Fibroblast of upper back skin (primary cell): ENCODE results near the gene DSCAML1.

ENCODE experiments used
- DNase-seq: peaks from one replicate; pipeline ENCODE4 v3.0.0-alpha.2; 2013

Gene DSCAML1

GRCh38 chr11:117654281-117655255, 142.4 kb downstream of the DSCAML1 start:
- no peak for DNase-seq

DNA sequence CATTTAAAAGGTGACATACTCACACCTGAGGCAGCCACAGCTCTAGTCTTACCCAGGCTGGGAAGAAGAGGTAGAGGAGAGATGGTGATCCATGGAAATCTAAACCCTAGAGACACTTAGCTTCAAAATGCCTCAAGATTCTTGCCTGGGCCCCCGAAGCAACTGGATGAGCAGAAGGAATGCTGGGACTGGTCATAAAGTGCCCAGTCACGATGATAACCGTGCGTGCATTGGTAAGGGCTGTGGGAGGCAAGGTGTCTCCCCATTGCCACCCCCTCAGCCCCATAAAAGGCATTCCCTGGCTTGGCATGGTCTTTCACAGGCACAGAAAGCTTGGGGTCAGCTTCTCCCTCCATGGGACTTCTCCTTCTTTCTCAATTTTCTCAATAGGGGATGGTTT, 144.5 kb downstream of the DSCAML1 start:
- no peak for DNase-seq

GRCh38 chr11:117649296-117650055, 147.5 kb downstream of the DSCAML1 start:
- no peak for DNase-seq

DNA sequence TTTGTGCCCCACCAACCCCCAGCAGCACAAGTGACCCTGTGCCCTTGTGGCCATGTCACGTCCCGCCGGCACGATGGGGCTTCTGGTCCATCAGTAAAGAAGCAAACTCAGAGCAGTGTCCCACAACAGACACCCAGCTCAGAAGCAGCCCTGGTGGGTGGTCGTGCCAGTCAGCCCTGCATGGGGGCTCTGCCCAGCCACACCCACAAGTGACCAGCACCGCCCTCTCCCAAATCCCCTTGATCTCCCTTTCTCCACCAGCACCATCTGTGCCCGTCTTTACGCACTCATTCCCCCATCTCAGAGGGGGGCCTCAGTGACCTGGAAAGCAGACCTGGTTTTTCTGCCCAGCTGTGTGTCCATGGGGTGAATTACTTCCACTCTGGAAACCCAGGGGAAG, 149.1 kb downstream of the DSCAML1 start:
- no peak for DNase-seq

DNA sequence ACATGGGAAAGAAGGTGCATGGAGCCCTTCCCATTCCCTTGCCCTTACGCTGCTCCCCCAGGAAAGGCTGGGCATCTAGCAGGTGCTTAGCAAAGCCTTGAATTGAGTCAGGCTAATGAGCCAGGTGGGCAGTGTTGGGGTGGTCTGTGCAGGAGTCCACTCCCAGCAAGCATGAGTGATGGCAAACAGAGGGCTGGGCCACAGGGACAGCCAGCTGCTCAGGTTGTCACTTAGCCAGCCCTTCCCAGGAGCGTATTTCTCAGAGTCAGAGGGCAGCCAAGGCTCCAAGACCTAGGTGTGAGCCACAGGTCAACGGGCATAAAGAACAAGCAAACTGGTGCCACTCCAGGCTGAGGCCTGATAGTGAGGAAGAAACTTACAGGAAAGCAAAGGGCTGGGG, 149.8 kb downstream of the DSCAML1 start:
- DNase-seq = no peak

GRCh38 chr11:117646411-117646810, 150.6 kb downstream of the DSCAML1 start:
- DNase-seq = no peak

DNA sequence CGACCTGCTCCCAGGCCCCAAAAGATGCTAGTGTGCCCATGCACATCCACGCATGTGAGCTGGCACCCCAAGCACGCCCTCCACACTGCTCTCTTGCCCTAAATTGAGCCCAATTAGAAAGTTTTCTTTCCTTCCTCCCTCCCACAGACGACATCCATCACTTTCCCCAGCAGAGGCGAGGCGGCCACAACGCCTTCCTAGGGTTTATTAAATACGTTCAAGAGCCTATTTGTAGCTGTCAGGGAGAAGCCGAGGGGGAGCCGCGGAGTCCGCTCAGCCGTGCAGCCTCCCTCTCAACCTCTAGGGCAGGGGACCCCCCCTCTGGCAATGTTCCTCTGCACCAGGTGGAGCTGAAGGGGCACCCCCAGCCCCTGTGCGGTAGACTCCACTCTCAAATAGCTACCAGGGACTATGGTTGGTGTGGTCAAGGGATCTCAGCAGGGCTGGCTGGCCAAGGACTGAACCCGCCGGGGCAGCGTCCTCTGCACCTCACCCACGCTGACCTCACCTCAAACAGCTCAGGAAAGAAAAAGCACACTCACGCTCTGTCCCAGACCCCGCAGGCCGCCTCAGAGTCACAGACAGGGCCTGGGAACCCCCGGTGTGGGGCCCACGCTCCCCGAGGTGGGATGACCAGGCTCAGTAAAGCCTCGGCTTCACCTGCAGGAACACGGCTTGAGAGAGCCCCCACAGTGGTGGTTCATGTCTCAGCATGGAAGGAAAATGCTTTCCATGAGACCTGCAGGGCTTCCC, 152.4 kb downstream of the DSCAML1 start:
- DNase-seq = no peak

DNA sequence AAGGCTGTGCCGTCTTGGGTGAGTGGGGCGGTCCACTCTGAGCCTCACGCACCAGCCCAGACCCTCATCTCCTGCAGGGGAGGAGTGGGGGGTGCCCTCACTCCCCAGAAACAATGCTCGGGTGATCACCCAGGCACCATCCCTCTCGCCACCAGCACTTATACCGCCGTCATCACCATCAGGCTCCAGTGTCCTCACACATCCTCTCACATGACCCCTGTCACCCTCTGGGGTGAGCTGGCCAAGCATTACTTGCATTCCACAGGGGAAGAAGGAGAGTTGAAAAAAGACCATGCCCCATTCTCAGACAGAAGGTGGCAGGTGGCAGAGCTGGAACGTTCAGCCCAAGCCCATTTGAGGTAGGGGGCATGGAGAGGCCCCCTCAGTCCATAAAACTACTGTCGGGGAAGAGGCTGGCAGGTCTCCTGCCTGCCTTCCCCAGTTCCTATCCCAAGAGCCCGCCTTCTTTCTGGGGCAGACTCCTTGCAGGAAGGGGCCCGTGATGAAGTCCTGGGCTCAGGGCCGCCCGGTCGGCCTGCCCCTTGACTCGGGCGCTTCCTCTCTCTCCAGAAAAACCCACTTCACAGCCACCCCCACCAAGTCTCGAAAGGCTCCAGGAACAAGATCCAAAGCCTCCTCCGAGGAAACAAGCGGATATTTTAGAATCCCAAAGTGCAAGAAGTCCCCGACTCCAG, 153.3 kb downstream of the DSCAML1 start:
- no peak for DNase-seq

DNA sequence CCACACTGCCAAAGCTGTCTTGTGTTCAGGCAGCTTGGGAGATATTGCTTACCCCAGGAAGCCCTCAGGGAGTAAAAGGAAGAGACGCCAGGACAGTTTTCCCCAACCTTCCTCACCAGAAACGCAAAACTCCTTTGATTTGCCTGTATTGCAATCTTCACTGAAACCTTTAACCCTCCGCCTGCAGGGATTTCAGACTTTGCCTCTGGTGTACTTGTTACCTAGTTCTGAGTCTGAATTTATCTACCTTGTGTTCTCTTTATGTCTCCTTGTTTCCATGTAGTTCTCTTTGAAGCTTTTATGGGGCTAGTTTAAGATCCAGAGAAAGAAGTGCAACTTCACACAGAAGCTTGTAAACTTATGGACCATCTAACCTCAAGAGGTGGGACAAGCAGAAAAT, 154.2 kb downstream of the DSCAML1 start:
- DNase-seq = no peak

GRCh38 chr11:117642396-117642795, 154.6 kb downstream of the DSCAML1 start:
- DNase-seq = no peak

- DNase-seq = no peak
Observed at GRCh38 chr11:117641008-117641915, 155.8 kb downstream of the DSCAML1 start.

GRCh38 chr11:117640041-117640440, 157.0 kb downstream of the DSCAML1 start:
- no peak for DNase-seq

- no peak for DNase-seq
Observed at GRCh38 chr11:117639601-117640000, 157.4 kb downstream of the DSCAML1 start.

DNA sequence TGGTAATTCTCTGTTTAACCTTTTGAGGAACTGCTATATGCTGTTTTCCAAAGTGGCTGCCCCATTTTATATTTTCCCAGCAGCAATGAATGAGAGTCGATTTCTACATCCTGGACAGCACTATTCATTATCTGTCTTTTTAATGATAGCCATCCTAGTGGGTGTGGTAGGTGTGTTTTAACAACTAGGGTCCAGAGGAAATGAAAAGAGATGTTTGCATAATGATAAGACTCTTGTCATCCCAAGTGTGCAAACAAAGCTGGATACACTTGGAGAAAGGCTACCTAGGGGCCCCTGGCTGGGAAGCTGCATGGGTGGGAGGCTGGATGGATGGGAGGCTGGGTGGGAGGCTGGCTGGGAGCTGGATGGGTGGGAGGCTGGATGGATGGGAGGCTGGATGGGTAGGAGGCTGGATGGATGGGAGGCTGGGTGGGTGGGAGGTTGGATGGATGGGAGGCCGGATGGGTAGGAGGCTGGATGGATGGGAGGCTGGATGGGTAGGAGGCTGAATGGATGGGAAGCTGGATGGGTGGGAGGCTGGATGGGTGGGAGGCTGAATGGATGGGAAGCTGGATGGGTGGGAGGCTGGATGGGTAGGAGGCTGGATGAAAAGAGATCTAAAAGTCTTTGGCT, 158.0 kb downstream of the DSCAML1 start:
- no peak for DNase-seq

- peak; percentile 10 for DNase-seq
Observed at GRCh38 chr11:117634756-117635603, 162.0 kb downstream of the DSCAML1 start.

- no peak for DNase-seq
Observed at GRCh38 chr11:117633976-117634755, 162.8 kb downstream of the DSCAML1 start.

DNA sequence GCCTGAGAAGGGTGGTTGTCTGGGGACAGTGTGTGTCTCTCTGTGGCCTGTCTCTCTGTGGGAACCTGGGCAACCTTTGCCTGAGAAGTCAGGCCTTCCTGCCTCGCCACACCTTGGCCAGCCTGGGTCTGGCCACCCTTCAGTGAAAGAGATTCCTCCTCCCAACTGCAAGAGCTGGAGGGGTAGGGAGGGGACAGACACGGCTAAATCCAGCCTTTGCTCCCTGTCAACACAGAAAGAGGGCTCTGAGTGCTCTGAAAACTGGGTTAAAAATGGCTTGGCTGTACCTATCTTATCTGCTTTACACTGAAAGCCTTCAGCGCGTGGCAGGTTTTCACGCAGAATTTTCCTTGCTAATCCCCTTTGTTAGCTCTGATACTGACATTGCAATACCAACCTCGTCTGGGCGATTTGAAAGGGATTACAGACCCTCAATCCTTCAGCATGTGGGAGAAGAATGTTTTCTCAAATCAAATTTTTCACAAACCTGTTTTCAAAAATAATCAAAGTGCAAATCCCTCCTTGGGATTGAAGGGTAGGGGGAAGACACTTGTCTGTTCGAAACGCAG, 163.7 kb downstream of the DSCAML1 start:
- DNase-seq = no peak

- no peak for DNase-seq
Observed at GRCh38 chr11:117632306-117632705, 164.7 kb downstream of the DSCAML1 start.
